ENCODE results near the gene ZNF652.
"Not testable (repeated sequence)": the region's sequence is repeated elsewhere in the genome, so short reads cannot be mapped to it uniquely, and the experiment has no call there.

The ZNF652 gene

DNA sequence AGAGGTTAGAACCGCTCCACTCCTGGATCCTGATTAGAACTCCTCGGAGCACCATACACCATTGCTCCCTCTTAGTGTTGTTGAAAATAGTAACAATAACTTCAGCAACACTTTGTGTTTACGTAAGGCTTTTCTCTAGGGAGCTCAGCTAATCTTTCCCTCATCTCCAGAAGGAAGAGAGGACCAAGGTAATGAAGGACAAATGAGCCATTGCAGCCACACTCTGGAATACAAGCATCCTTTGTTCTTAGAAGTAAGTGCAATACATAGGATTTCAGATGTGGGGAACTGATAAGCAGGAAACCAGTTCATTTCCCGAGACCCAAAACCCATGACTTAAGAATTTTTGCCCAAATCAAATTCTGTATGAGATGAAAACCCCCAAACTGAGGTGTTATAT lies 22.9 kb upstream of the ZNF652 start:
- DNase-seq: no peak

DNA sequence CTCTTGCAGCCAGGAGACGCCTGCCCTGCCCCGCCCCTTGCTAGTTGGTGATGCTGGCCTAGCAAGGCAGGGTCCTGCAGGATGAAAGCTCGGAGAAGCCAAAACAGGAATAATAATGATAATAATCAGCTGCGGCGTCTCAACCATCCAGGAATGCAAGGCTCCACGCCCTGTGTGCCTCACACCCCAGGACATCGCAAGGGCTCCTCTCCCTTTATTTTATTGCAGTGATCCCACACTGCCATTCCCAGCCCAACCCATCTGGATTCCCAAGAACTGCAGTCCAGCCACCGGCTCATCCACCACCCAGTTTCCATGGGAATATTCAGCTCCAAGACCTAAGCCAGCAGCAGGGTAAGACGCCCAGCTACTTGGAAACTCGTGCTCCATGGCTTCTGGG lies 21.0 kb upstream of the ZNF652 start:
- no peak for DNase-seq

DNA sequence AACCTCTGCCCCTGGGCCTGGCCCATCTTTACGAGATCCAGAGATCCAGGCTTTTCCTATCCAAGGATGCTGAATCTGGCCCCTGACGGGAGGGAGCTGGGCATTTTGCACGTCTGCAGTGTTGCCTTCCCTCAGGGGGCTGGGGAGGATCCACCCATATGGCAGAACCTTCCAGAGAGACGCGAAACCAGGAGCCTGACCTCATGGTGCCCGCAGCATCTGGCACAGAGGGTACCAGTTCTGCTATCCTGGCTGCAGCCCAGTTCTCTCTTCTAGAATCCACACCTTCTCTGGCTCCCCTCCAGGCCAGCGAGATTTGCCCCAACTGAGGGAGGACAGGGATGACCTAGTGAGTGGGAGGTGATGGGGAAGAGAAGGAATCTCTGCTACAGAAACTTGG lies 20.5 kb upstream of the ZNF652 start:
- DNase-seq: no peak

DNA sequence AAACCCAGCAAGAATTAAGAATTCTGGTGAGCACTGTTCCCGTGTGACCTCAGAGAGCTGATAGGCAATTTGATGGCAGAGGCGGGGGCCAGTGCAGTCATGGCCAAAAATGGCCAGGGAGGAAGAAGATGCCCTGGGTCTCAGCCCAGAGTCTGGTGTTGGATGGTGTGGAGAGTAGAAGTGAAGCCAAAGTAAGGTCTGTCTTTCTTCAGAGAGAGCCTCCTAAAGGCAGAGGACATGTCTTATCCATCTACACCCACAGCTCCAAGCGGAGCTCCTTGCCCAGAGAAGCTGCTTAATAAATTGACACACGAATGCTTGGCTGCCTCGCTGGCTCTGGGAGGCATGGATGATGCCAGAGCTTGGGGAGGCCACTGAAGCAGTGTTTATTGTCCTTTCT lies 19.7 kb upstream of the ZNF652 start:
- DNase-seq: no peak

DNA sequence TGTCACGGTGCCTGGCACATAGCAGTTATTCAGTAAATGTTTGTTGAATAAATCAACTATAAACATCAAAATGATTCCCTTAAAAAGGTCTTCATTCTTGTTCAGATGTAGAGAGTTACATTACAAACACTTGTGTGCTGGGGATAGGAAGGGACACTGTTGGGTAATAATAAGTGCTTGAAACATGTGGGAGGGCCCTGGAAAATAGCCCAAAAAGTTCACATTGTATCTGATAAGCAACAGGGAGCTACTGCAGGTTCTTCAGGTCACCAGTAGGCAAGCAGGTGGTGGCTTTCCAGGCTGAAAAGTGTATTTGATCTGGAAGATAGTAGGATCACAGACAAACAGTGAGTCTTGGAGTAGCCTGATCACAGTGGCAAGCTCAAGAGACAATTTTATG lies 19.0 kb upstream of the ZNF652 start:
- no peak for DNase-seq

DNA sequence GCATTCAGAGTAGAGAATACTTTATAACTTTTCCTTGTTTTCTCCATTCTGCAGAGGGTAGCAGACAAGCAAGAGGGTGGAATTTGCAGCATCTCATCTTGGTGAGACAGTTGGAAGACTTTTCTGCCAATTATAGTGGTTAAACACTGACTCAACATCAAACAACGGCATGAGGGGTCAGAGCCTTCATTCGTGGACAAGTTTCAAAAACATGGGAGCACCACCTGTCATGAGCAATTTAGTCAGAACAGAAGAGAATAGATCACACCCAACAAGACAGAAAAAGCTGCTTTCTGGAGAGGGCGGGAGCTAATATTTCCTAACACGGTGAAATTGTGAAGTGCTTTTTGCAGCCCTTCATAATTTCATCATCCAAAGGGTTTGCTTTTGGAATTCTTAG lies 17.9 kb upstream of the ZNF652 start:
- DNase-seq: no peak

DNA sequence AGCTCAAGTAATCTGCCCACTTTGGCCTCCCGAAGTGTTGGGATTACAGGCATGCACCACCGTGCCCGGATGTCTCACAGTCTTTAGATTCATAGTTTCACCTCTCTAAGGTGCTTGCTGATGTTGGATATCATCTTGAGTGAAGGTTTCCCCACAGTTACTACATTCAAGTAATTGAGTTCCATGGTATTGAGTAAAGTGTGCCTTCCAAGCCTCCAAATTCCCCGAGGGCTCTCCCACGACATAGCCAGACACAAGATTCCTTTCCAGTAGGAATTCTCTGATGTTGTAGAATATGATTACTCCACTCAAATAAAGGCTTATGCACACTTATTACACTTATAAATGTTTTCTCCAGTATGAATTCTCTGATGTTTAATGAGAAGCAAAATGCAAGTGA lies 16.3 kb upstream of the ZNF652 start:
- DNase-seq: no peak

DNA sequence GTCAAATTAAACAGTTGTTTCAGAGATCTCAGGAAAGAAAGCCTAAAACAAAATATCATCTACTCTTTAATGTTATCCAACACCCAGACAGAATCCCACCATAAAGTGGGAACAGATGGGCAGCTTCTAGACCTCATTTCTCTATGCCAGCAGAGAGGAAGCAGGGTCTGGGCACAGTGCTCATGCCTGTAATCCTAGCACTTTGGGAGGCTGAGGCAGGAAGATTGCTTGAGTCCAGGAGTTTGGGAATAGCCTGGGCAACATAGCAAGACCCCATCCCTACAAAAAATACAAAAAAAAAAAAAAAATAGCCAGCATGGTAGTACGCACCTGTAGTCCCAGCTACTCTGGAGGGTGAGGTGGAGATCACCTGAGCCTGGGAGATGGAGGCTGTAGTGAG lies 13.5 kb upstream of the ZNF652 start:
- DNase-seq: no peak

DNA sequence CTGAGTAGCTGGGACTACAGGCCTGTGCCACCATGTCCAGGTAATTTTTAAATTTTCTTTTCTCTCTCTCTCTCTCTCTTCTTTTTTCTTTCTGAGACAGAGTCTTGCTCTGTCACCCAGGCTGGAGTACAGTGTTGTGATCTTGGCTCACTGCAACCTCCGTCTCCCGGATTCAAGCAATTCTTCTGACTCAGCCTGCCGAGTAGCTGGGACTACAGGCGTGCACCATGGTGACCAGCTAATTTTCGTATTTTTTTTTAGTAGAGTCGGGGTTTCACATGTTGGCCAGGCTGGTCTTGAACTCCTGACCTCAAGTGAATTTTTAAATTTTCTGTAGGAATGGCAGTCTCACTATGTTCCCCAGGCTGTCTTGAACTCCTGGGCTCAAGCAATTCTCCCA lies 11.1 kb upstream of the ZNF652 start:
- no peak for DNase-seq

DNA sequence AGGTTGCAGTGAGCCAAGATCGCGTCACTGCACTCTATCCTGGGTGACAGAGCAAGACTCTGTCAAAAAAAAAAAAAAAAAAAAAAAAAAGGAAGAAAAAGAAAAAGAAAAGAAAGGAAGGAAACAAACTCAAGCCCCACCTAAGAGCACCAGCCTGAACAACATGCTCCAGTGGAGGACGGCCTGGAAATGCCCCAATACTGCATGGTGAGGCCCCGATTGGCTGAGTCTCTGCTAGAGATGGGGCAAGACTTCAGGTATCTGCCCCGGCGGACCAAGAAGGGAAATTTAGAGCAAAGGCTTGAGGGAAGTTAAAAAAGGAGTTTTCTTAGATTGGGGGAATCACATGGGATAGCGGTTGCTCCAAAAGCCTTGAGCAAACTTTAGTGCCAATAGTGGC lies 10.4 kb upstream of the ZNF652 start:
- no peak for DNase-seq

DNA sequence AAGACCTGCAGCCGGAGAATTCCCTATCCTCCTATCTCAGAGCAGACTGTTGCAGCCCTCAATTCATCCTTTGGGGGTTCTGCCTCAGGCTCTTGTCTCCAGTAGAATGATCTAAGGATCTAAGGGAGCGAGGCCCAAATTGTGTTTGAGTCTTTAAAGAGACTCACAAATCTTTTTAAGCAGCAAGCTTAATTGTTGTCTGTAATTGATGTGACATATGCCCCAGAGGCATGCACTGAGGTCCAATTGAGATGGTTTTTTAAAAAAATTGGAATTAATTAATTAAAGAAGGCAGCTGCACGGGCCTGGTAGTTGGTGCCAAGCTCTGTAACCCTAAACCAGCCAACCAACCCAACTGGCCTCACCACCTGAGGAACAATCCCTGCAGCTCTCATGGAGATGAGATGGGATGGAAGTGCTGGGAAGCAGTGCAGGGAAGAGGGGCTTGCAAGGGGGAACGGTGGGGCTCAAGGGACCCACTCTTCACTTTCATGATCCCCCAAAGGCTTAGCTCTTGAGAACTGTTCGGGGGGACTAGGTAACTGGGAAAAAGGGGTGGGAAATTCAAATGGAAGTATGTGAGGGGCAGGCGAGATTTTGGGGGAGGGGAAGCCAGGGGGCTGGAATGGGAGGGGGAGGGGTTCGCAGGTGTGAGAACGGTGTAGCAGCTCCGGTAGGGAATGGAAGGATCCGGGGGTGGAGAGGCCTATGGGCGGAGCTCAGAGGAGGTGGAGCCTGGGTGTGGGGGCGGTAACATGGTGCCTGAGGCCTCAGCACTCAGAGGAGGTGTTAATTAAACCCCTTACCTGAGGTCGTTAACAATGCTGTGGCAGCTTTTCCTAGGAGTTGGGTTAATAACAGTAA lies 9.2 kb upstream of the ZNF652 start:
- no peak for DNase-seq

DNA sequence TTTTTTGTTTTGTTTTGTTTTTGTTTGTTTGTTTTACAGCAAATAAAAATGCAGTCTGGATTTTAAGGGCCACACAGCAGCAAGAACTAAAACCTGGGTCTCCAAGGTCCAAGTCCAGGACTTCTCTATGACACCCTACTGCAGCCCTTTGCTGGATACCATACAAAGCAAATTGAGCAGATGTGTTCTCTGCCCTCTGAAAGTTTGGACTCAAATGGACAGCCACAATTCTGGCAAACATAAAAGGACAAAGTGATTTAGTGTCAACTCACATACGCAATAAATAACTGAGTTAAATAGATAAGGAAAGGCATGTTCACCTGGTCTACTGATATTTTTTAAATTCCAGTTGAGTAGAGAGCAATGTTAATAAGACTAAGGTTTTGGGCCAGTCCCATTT lies 7.7 kb upstream of the ZNF652 start:
- DNase-seq: no peak

DNA sequence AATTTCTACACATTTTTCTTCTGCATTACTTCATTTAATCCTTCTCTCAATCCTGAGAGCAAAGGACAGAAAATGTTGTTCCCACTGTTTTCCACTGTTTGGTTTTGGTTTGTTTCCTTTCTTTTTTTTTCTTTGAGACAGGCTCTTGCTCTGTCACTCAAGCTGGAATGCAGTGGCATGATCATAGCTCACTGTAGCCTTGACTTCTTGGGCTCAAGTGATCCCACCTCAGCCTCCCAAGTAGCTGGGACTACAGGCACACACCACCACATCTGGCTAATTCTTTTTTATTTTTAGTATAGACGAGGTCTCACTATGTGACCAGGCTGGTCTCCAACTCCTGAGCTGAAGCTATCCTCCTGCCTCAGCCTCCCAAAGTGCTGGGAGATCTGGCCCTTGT lies 7.0 kb upstream of the ZNF652 start:
- no peak for DNase-seq

DNA sequence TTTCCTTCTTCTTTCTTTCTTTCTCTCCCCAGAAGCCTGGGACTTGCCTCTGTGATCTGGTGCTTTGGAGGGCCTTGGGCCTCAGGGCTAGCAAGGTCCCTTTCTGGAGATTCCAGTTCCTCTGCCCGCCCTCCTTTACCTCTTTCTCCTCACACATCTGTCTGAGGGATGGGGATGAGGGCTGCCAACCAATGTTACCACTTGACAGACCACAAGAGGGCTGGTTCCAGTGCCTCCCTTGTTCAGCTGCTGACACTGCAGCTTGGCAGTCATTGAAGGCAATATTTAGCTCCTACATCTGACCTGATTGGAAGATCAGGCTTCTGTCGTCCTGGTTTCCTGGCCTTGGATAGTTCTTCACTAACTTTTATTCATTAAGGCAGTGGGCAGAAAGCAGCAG lies 3.6 kb upstream of the ZNF652 start:
- DNase-seq: no peak

DNA sequence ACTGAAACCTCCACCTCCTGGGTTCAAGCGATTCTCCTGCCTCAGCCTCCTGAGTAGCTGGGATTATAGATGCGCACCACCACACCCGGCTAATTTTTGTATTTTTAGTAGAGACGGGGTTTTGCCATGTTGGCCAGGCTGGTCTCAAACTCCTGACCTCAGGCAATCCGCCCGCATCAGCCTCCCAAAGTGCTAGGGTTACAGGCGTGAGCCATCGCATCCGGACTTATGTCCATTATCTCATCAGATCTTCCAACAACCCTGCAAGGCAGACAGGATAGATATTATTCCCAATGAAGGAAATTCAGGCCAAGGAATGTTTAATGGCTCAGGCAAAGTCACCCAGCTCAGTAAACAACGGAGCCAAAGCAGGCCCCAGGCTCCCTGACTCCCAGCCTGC lies 3.1 kb upstream of the ZNF652 start:
- not testable (repeated sequence) for DNase-seq

DNA sequence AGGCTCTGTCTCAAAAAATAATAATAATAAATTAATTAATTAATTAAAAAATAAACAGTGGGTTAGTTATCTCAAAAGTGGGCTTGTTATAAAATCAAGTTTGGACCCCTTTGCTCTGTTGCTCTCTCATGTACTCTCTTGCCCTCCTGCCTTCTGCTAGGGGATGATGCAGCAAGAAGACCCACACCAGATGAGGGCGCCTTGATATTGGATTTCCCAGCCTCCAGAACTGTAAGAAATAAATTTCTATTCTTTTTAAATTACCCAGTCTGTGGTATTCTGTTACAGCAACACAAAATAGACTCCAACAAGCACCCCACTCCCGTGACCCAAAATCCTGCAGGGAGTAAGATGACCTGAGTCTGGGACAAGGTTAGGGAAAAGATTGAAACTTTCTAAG lies 2.1 kb upstream of the ZNF652 start:
- DNase-seq: no peak

DNA sequence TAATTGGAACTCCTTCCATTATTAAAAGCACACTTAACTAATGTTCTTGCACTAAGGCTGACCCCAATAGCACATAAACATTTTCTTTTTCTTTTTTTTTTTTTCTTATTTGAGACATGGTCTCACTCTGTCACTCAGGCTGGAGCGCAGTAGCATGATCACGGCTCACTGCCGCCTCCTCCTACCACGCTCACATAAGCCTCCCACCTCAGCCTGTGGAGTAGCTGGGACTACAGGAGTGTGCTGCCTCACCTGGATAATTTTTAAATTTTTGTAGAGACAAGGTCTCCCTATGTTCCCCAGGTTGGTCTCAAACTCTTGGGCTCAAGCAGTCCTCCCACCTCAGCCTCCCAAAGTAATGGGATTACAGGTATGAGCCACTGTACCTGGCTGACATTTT lies 1.2 kb upstream of the ZNF652 start:
- DNase-seq: no peak

DNA sequence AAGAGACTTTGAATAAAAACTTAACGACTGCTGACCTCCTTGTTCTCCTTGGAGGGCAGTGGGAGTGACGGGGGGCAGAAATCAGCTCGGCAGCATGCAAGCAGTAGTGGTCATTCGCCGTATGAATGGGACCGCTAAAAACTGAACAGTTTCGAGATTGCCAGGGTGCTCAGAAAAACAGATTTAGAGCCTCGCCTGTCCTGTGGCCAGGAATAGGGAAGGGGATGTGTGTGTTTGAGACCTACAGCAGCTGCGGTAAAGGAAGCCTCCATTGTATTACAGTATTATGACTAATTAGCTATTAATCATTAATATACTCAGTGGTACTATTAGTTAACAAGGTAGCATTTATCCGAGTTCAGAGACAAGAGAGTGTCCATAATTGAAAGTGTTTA lies 670 bp upstream of the ZNF652 start:
- no peak for DNase-seq

DNA sequence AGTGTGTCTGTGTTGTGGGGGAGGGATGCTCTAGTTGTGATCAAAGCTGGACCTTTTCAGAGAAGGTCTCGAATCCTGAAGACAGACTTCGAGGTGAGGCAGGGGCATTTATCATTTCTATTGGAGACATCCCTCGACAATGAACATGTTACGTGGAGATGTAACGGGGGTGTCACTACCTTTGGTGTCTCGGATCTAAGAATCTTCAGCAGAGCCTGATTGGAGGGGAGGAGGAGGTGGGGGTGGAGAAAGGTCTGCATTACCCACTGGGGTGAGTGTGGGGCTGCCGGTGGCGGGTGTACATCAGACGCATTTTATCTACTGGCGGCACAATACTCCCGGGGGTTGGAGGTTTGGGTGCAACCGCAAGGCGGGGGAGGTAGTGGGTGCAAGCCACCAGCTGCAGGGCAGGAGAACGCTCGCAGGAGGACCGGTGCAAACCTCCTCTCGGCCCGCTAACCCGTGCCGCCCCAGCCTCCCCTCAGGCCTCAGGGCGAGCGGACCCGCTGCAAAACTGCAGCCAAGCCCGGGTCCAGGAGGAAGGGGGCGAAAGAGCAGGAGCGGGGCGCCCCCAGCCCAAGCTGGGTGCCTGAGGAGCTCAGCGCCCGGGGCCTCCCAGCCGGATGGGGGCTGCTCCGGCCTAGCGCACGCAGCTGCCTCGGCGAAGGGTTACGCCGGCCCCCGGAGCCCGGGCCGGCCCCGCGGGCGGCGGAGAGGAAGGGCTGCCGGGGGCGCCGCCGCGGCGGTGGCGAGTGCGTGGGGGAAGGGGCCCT lies 735 bp downstream of the ZNF652 start:
- peak; percentile 57 for DNase-seq

DNA sequence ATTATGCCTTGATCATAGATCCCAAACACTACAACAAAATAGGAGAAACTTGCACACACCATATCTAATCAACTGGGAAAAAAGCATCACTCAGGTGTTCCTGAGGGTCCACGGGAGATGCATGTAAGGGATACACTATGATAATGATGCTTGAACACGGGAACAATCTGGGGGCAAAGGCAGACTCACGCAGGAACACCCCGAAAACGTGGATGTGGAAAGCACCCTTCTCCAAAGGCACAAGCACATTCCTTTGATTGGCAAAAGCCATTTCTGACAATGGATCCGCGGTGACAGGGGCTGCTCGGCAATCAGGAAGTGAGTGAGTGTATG lies 1.3 kb downstream of the ZNF652 start:
- no peak for DNase-seq

DNA sequence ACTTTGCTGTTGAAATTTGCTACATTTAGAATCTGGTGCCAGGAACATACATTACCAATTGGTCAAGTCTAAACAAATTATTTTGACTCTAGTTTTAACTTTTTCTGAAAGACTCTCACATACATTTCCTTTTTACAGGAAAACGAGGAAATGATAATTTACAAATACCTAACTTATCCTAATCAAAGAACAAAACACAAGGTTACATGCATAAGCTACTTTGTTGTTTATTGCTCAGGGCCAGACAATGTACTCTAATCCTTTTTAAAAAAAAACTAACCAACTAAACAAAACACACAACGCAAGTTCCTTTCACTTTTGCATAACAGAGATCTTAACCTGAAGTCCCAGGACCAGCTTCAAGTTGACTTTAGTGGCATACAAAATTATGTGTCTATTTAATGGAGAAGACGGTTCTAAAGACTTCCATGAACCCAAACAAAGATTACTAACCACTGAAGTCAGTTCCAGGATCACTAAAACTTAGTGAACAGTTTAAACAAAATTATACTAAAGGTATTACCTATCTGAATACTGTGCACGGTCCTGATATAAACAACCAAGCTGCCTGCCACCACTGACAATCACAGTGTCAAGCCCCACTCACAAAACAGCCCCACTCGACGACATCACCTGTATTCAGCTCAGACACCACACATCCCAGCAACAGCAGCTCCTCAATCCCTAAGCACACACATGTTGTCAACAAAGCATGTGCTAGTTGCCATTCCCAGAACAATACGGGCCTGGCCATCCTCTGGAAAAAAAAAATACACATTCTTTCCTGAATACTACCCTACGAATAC lies 1.9 kb downstream of the ZNF652 start:
- no peak for DNase-seq

DNA sequence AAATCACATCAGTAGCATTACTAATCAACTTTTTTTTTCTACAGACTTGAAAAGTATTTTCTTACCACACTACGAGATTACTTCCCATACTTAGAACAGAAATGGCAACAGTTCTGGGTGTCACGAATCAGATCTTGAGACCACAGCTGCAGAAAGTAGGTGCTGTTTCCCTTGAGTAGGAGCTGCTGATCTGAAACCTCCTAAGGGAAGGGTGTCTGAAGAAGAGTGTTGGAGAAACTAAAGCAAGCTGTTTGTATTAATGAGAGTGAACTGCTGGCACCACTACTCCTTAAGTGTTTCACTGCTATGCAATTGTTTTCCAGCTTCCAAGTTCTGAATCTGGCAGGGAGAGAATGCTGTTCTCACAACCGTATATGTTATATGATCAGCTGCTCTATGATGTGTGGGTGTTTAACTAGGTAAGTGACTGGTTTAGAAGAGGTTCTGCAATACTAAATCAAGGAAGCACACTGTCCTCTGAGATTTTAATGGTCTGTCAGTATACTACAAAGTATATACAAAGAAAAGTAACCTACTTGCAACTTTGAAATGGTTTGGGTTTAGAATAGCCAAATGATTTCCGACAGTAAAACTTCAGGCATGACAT lies 3.3 kb downstream of the ZNF652 start:
- DNase-seq: no peak

DNA sequence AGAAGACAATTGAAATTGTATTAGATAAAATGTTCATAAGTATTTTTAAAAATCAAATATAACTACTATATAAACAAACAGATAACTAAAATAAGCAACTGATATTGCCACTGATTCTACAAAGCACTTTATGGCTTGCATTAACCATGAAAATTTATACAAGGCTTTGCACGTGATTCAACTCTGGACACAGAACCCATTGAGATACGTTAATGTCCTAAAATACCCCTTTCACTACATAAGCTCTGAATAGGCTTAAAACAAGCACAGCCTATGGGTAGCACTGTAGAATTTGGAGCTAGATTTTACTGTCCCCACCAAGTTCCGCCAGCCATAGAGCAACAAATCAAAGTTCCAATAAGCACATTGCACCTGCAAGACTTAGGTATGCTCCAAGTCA lies 4.5 kb downstream of the ZNF652 start:
- no peak for DNase-seq
